Pulmonary artery endothelial cell (primary cell): ENCODE measurements around the gene GNA12. TPM values are rescaled to one million over a fixed set of nuclear protein-coding genes. Genes with fewer than 3 reads are reported as not detected.
"Not testable (repeated sequence)": the region's sequence is repeated elsewhere in the genome, so short reads cannot be mapped to it uniquely, and the experiment has no call there.

Experiments
- DNase-seq: peaks from one replicate; pipeline ENCODE4 v3.0.0-alpha.2; 2011; ENCODE audit warnings: low read depth, low spot score
- total RNA-seq: library from RNA; depleted of rRNA; stranded (reverse); fragments of >200 nt; gene quantifications from 2 replicates; pipeline ENCODE4 v1.2.3, GENCODE V29; 2014

The GNA12 gene
- total RNA-seq, 1 donor from 2014 or later, result 20.4 TPM

DNA sequence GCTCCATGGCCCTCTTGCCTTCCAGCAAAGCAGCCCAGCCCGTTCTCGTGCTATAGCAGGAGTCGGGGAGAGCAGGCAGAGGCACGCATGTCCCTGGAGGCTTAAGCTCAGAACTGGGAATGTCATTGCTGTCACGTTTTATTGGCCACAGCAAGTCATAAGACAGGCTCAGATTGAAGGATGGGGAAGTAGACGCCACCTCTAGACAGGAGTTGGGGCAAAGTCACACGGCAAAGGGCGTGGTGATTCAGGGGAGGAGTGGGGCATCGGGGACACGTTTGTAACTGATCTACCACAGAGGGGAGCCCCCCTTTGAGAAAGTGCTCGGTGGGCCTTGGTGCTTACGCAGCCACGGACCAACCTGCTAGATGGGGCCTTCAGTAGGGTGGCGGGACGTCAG lies 165.7 kb downstream of the GNA12 start:
- DNase-seq, result not testable (repeated sequence)

Other genes starting within 250 kb of the GNA12 start
- gene TTYH3, start 212.3 kb downstream of the GNA12 start, total RNA-seq, result 48.3 and 54.7 TPM in 2 replicates
- not detected in 2 replicates for gene AMZ1, start 156.1 kb downstream of the GNA12 start, total RNA-seq
- 18.4 and 18.5 TPM in 2 replicates for gene CARD11, start 199.6 kb upstream of the GNA12 start, total RNA-seq